Adrenal gland (tissue), 5 donors: Measurements from ENCODE around the gene SLC12A5.

Source experiments
- CTCF ChIP-seq, 6 experiments: fragments of 450-650 bp in 4 of 6; fragments of 200-600 bp in 2 of 6; sonication (generic) in 1 of 6; IDR thresholded peaks; 1 replicate in 5 of 6; 2 replicates in 1 of 6; pipeline versions ENCODE4 v1.5.1 to v1.8.0; 2016 to 2021; ENCODE audit warnings: antibody characterized with exemption in 6 of 6, mild to moderate bottlenecking in 2 of 6, moderate library complexity in 1 of 6
- POLR2A ChIP-seq, 2 donors: fragments of 450-650 bp; IDR thresholded peaks; one replicate each; pipeline ENCODE4 v1.6.1; 2017; ENCODE audit warnings: antibody characterized with exemption in 2 of 2, mild to moderate bottlenecking in 2 of 2, moderate library complexity in 1 of 2
- donor health status: DM: no; HTN: no; CAD: no.

GRCh38 chr20:46063151-46063550 lies 34.1 kb downstream of the SLC12A5 start:
- TF ChIP-seq CTCF (IDR thresholded peaks at IDR 0.05) (no peak), POLR2A (IDR thresholded peaks at IDR 0.05) (no peak)
